GM19468 (cell line): ENCODE results near the gene ZNF335.

Experiments used
- ATAC-seq: cut with Tn5 transposase; IDR thresholded peaks from one replicate; pipeline ENCODE4 v1.9.1; 2021; ENCODE audit warnings: mild to moderate bottlenecking, moderate library complexity, moderate number of reproducible peaks; ENCODE audit not compliant: unreplicated experiment; ENCODE audit errors: extremely low read depth

ZNF335 gene

GRCh38 chr20:45975686-45976085 is 3.7 kb upstream of the ZNF335 start:
- ATAC-seq, result no peak

- no peak for ATAC-seq
These were observed 3.0 kb upstream of the ZNF335 start for GRCh38 chr20:45974896-45975565.

GRCh38 chr20:45972500-45973183 is 639 bp upstream of the ZNF335 start:
- no peak for ATAC-seq

- no peak for ATAC-seq
These were observed 653 bp downstream of the ZNF335 start for GRCh38 chr20:45971425-45971674.

GRCh38 chr20:45970646-45971424 is 1.2 kb downstream of the ZNF335 start:
- ATAC-seq, result no peak

- no peak for ATAC-seq
These were observed 2.0 kb downstream of the ZNF335 start for GRCh38 chr20:45969712-45970634.

- ATAC-seq, result no peak
These were observed 2.9 kb downstream of the ZNF335 start for GRCh38 chr20:45968801-45969711.

GRCh38 chr20:45968081-45968671 is 3.8 kb downstream of the ZNF335 start:
- no peak for ATAC-seq

- ATAC-seq, result no peak
These were observed 4.4 kb downstream of the ZNF335 start for GRCh38 chr20:45967551-45968080.

GRCh38 chr20:45965169-45966002 is 6.6 kb downstream of the ZNF335 start:
- ATAC-seq, result no peak

- no peak for ATAC-seq
These were observed 8.0 kb downstream of the ZNF335 start for GRCh38 chr20:45964006-45964400.

- no peak for ATAC-seq
These were observed 8.7 kb downstream of the ZNF335 start for GRCh38 chr20:45963059-45964005.

- ATAC-seq, result no peak
These were observed 9.8 kb downstream of the ZNF335 start for GRCh38 chr20:45962031-45962755.

GRCh38 chr20:45959956-45960630 is 11.9 kb downstream of the ZNF335 start:
- no peak for ATAC-seq

- no peak for ATAC-seq
These were observed 12.9 kb downstream of the ZNF335 start for GRCh38 chr20:45959126-45959525.

GRCh38 chr20:45958593-45958992 is 13.4 kb downstream of the ZNF335 start:
- no peak for ATAC-seq
